ENCODE results near the gene ERC2.

Gene ERC2

DNA sequence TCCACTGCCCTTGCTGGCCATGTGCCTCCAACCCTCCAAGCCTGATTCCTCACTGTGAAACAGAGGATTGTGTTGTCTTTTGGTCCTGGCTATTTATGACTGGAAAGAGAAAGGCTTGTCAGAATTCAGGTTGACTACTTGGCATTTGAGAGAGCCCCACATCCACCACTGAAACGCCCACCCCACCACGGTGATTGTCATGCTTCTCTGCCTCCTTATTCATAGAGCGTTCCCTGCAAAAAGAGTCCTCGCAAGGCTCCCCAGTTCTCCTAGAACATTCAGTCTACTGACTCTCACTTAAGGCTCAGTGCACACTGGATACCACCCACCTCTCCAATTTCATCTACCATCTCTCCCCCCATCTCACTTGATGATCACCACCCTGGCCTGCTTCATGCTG, 818.3 kb downstream of the ERC2 start:
- DNase-seq, result no peak

DNA sequence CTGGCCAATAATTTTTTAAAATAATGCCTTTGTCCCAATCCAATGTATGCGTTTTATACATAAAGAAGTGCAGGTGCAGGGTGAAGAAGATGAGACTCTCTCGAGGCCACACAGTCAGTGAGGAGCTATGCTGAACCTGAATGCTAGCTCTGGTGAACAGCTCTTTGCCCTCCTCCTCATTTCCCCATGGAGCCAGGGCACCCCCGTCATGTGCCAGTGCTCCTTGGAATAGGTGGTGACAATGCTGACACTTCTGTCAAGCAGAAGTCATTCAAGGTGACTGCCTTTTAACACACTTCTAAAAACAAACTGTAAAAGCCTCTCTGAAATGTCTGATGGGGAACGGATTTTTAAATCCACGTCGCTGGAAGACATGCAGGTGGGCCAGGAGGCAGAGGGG, 818.7 kb downstream of the ERC2 start:
- DNase-seq, result no peak

- no peak for DNase-seq
Observed at GRCh38 chr3:55648591-55649318, 819.5 kb downstream of the ERC2 start.

DNA sequence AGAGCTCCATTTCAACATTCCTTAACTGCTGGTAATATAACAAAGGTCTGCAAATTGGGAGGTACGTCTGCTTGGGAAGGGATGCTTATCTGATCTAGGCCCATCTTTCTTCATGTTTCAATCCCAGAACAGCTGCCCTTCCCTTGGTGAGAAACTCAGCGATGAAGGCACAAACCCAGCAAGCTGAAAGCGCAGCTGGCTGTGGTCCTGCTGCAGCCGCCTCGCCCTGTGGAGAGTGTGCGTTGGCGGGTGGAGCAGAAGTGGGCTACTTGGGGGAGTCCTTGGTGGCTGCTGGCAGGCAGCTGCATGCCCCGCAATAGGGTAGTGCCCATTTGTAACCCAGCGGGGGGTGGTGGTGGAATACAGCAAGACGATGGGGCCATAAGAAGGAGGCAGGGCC, 820.6 kb downstream of the ERC2 start:
- DNase-seq, result no peak

DNA sequence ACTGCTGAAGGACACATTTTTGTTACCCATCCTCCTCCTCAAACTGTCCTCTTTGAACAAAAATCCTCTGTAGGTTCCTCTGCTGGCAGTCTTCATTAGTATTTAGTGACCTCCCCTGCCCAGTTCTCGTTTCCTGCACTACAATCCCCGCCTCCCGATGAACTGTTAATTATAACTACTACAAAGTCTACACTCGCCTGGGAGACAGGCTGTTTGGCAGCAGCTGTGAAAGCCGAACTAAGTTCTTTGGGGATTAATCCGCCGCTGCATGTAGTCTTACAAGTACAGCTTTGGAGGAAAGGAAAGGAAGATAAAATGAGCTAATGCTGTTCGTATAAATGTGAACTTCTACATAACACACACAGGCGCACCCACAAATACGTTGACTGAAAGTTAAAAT, 821.2 kb downstream of the ERC2 start:
- no peak for DNase-seq

GRCh38 chr3:55646121-55646520, 822.1 kb downstream of the ERC2 start:
- DNase-seq, result no peak

DNA sequence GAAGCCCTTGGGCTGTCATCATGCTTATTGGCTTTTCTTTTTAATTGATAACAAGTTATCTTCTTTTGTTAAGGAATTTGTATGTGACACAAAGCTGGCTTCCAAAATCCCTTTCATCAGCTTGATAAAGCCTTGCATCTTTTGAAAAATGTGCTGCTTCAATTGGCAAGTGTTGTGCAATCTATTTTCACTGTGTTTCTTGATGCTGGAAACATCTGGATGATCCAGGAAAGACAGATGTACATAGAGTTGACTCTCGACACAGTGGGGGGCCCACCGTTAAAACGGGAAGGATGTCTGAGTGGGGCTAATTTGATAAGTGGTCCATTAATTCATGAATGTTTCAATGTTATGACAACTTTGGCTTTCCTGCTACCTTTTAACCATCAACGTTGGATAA, 822.8 kb downstream of the ERC2 start:
- DNase-seq, result no peak

DNA sequence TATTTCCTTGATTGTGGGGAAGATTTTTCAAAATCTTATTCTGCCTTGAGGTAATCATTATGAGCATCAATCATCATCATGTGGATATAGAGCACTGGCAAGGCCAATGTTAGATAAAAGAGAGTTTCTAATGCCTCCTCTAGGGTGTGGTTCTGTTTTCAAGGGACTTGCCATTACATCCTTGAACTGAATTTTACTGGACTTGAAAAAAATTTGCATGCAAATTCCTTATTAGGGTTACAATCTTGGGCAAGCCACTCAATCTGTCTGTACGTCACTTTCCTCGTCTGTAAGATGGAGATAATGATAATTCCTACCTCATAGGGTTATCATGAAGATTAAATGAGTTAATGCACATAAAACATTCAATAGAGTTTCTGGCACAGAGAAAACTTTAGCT, 825.0 kb downstream of the ERC2 start:
- no peak for DNase-seq

- DNase-seq, result no peak
Observed at GRCh38 chr3:55641964-55642363, 826.3 kb downstream of the ERC2 start.

GRCh38 chr3:55639896-55640765, 828.1 kb downstream of the ERC2 start:
- DNase-seq, result no peak

- no peak for DNase-seq
Observed at GRCh38 chr3:55639143-55639542, 829.1 kb downstream of the ERC2 start.

GRCh38 chr3:55637906-55638638, 830.2 kb downstream of the ERC2 start:
- DNase-seq, result no peak

GRCh38 chr3:55636300-55637195, 831.7 kb downstream of the ERC2 start:
- DNase-seq, result no peak

DNA sequence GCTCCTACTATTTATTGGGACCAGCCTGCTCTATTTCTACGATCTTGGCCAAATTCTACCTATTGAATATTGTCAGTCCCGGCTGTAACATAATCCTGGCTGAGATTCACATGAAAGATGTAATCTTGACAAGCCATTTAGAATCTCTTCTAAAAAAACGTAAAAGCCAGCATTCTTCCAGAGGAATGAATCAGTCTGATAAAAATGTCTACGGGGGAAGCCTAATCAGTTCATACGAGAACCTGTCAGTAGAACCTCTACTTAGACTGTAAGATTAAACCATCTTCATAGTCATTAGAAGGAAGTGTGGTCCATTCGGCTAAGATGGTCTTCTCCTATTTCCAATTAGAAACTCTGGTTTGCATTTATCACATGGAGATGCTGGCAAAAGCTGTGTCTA, 833.9 kb downstream of the ERC2 start:
- no peak for DNase-seq

DNA sequence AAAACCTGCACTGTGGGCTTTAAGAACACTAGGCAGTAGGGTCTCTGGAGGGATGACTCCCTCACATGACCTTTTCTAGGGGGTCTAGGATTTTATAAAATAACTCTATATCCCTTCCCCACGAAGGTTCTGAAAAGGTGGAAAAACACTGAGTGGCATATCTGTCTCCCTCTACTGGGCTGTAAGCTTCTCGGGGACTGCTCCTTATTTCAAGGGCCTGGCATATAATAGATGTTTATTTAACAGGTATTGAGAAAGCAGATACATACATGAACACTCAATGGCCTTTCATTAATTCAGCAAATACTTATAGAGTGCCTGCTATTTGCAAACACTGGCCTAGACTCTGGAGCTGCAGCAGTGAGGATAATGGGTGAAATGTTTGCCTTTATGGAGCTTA, 834.9 kb downstream of the ERC2 start:
- DNase-seq, result no peak

GRCh38 chr3:55631766-55632331, 836.4 kb downstream of the ERC2 start:
- no peak for DNase-seq

GRCh38 chr3:55630921-55631299, 837.4 kb downstream of the ERC2 start:
- DNase-seq, result no peak

DNA sequence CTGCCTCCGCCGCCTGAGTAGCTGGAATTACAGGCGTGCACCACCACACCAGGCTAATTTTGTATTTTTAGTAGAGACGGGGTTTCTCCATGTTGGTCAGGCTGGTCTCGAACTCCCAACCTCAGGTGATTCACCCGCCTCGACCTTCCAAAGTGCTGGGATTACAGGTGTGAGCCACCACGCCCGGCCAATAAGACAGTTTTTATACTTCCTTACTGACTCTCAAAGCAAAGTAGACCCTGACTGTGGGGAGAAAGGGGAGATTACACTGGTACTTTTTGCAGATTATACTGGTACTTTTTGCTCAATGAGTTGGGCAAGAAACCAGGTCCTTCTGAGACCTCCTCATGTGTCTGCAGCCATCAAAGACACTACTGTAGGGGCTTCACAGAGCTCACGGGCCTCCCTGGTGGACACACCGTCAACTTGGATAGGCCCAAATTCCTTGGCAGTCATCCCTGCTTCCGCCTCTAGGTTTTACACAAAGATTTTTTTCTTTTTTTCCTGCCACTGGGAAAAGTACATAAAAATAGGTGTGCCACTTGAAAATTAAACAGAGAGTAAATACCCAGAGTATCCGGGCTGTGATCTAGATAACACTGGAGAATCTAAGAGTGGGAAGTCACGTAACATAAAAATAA, 837.9 kb downstream of the ERC2 start:
- DNase-seq, result no peak

- no peak for DNase-seq
Observed at GRCh38 chr3:55629432-55629831, 838.8 kb downstream of the ERC2 start.

GRCh38 chr3:55626279-55626665, 842.0 kb downstream of the ERC2 start:
- no peak for DNase-seq

GRCh38 chr3:55624238-55624637, 844.0 kb downstream of the ERC2 start:
- no peak for DNase-seq

GRCh38 chr3:55623786-55624185, 844.5 kb downstream of the ERC2 start:
- DNase-seq, result no peak

Data from activated CD8-positive, alpha-beta memory T cell treated with anti-CD3 and anti-CD28 coated beads, Interleukin-2, amount 50 U/mL, for 4 hours (primary cell).